H9 (cell line): ENCODE results near the gene C20orf96. TPM values are rescaled to one million over a fixed set of nuclear protein-coding genes. Genes with fewer than 3 reads are reported as not detected.

Experiments used
- DNase-seq: peaks from one replicate; pipeline ENCODE4 v3.0.0-alpha.2; 2017
- H2AFZ ChIP-seq: one replicate; pipeline ENCODE4 v1.6.1; 2013; ENCODE audit warnings: mild to moderate bottlenecking, low read length, control low read depth, moderate library complexity
- H2AK5ac ChIP-seq: 2 replicates; pipeline ENCODE4 v1.6.1; 2013; ENCODE audit warnings: low read length, control low read depth, mixed read lengths; ENCODE audit not compliant: insufficient read length
- H2BK120ac ChIP-seq: one replicate; pipeline ENCODE4 v1.6.1; 2013; ENCODE audit warnings: low read depth, mild to moderate bottlenecking, low read length, control low read depth, inconsistent platforms; ENCODE audit not compliant: poor library complexity, severe bottlenecking
- H2BK12ac ChIP-seq: 2 replicates; pipeline ENCODE4 v1.6.1; 2013; ENCODE audit warnings: low read length, control low read depth, mixed read lengths, low read depth; ENCODE audit not compliant: insufficient read length
- H2BK15ac ChIP-seq: 2 replicates; pipeline ENCODE4 v1.6.1; 2013; ENCODE audit warnings: low read depth, low read length, control low read depth
- H2BK20ac ChIP-seq: one replicate; pipeline ENCODE4 v1.6.1; 2013; ENCODE audit warnings: low read depth, mild to moderate bottlenecking, low read length, control low read depth, inconsistent platforms; ENCODE audit not compliant: poor library complexity, severe bottlenecking
- H2BK5ac ChIP-seq: 2 replicates; pipeline ENCODE4 v1.6.1; 2013; ENCODE audit warnings: low read length, control low read depth, mixed read lengths; ENCODE audit not compliant: insufficient read length
- H3K14ac ChIP-seq: 2 replicates; pipeline ENCODE4 v1.6.1; 2013; ENCODE audit warnings: low read length, control low read depth; ENCODE audit not compliant: insufficient read depth
- H3K18ac ChIP-seq: 2 replicates; pipeline ENCODE4 v1.6.1; 2013; ENCODE audit warnings: low read depth, mild to moderate bottlenecking, mixed read lengths, low read length, control low read depth; ENCODE audit not compliant: insufficient read length
- H3K23ac ChIP-seq: 2 replicates; pipeline ENCODE4 v1.6.1; 2013; ENCODE audit warnings: low read length, control low read depth, mixed read lengths, low read depth; ENCODE audit not compliant: insufficient read length
- H3K23me2 ChIP-seq: 2 replicates; pipeline ENCODE4 v1.6.1; 2013; ENCODE audit warnings: low read depth, mild to moderate bottlenecking, mixed read lengths, low read length, control low read depth; ENCODE audit not compliant: insufficient read length, poor library complexity, severe bottlenecking
- H3K27ac ChIP-seq: 2 replicates; pipeline ENCODE4 v1.5.1; 2013; ENCODE audit warnings: low read length, control low read depth, mixed read lengths, low read depth; ENCODE audit not compliant: insufficient read length
- H3K27me3 ChIP-seq: 2 replicates; pipeline ENCODE4 v1.6.1; 2013; ENCODE audit warnings: low read length, control low read depth, inconsistent platforms; ENCODE audit not compliant: insufficient read depth
- H3K4ac ChIP-seq: 2 replicates; pipeline ENCODE4 v1.6.1; 2013; ENCODE audit warnings: low read depth, mild to moderate bottlenecking, control low read depth, inconsistent platforms, low read length, moderate library complexity
- H3K4me1 ChIP-seq: 2 replicates; pipeline ENCODE4 v1.6.1; 2013; ENCODE audit warnings: low read length, control low read depth, inconsistent platforms; ENCODE audit not compliant: insufficient read depth
- H3K4me2 ChIP-seq: 2 replicates; pipeline ENCODE4 v1.6.1; 2013; ENCODE audit warnings: low read length, control low read depth, mixed read lengths; ENCODE audit not compliant: insufficient read length, insufficient read depth
- H3K56ac ChIP-seq: 2 replicates; pipeline ENCODE4 v1.6.1; 2013; ENCODE audit warnings: low read depth, mild to moderate bottlenecking, mixed read lengths, low read length, control low read depth; ENCODE audit not compliant: insufficient read length
- H3K79me1 ChIP-seq: 2 replicates; pipeline ENCODE4 v1.6.1; 2013; ENCODE audit warnings: low read depth, mild to moderate bottlenecking, moderate library complexity, low read length, control low read depth, inconsistent platforms; ENCODE audit not compliant: insufficient read depth, poor library complexity, severe bottlenecking
- H3K79me2 ChIP-seq: 2 replicates; pipeline ENCODE4 v1.6.1; 2013; ENCODE audit warnings: low read length, control low read depth, inconsistent platforms; ENCODE audit not compliant: insufficient read depth
- H3K9ac ChIP-seq: 2 replicates; pipeline ENCODE4 v1.6.1; 2013; ENCODE audit warnings: low read length, control low read depth, mixed read lengths; ENCODE audit not compliant: insufficient read length; ENCODE audit errors: extremely low read depth
- H3K9me3 ChIP-seq: one replicate; pipeline ENCODE4 v1.6.1; 2013; ENCODE audit warnings: low read depth, low read length, inconsistent platforms; ENCODE audit not compliant: control insufficient read depth
- H3T11ph ChIP-seq: one replicate; pipeline ENCODE4 v1.6.1; 2013; ENCODE audit warnings: mild to moderate bottlenecking, low read length, control low read depth, inconsistent platforms
- H4K20me1 ChIP-seq: one replicate; pipeline ENCODE4 v1.6.1; 2013; ENCODE audit not compliant: control insufficient read depth, insufficient read length, insufficient read depth
- H4K5ac ChIP-seq: 2 replicates; pipeline ENCODE4 v1.6.1; 2013; ENCODE audit warnings: low read depth, mild to moderate bottlenecking, mixed read lengths, low read length, control low read depth; ENCODE audit not compliant: insufficient read length
- H4K8ac ChIP-seq: replicated peaks from 2 replicates; pipeline ENCODE4 v1.6.1; 2013; ENCODE audit warnings: low read length, control low read depth, mixed read lengths, low read depth; ENCODE audit not compliant: insufficient read length
- H4K91ac ChIP-seq: 2 replicates; pipeline ENCODE4 v1.6.1; 2013; ENCODE audit warnings: low read depth, mild to moderate bottlenecking, moderate library complexity, mixed read lengths, low read length, control low read depth; ENCODE audit not compliant: insufficient read length
- H3K27ac Mint-ChIP-seq, 3 experiments: 2 replicates in 2 of 3; 3 replicates in 1 of 3; pipeline ENCODE4 v1.8.0; 2020 to 2021; ENCODE audit warnings: mixed read lengths in 3 of 3, mild to moderate bottlenecking in 1 of 3, moderate library complexity in 1 of 3
- H3K27me3 Mint-ChIP-seq: 2 replicates; pipeline ENCODE4 v1.8.0; 2021; ENCODE audit warnings: low read depth, mild to moderate bottlenecking, moderate library complexity, mixed read lengths
- H3K36me3 Mint-ChIP-seq, 3 experiments: 2 replicates in 2 of 3; 3 replicates in 1 of 3; pipeline ENCODE4 v1.8.0; 2020 to 2021; ENCODE audit warnings: low read depth in 3 of 3, mixed read lengths in 3 of 3; ENCODE audit not compliant: insufficient read depth in 1 of 3
- H3K4me1 Mint-ChIP-seq, 2 experiments: 2 replicates each; pipeline ENCODE4 v1.8.0; 2020; ENCODE audit warnings: mixed read lengths in 2 of 2
- H3K4me3 Mint-ChIP-seq, 2 experiments: 2 replicates in 1 of 2; 3 replicates in 1 of 2; pipeline ENCODE4 v1.8.0; 2020 to 2021; ENCODE audit warnings: mild to moderate bottlenecking in 2 of 2, mixed read lengths in 2 of 2, moderate library complexity in 1 of 2
- H3K9me3 Mint-ChIP-seq, 2 experiments: 2 replicates in 1 of 2; 3 replicates in 1 of 2; pipeline ENCODE4 v1.8.0; 2020; ENCODE audit warnings: mild to moderate bottlenecking in 2 of 2, mixed read lengths in 2 of 2, moderate library complexity in 1 of 2
- CTCF ChIP-seq: fragments of 200-600 bp; sonication (generic); conservative IDR thresholded peaks from 3 replicates; pipeline ENCODE4 v1.8.0; 2021; ENCODE audit warnings: antibody characterized with exemption, mild to moderate bottlenecking
- WGBS: extraction: QIAGEN DNeasy Blood & Tissue Kit; methylation state at CpG from one replicate; pipeline ENCODE4 v1.1.7; 2013; ENCODE audit warnings: missing lambda C conversion rate, low lambda C conversion rate, mixed read lengths; ENCODE audit not compliant: insufficient read length; ENCODE audit errors: extremely low coverage; 5-methylcytosine and 5-hydroxymethylcytosine counted together
- total RNA-seq: library from RNA; stranded (reverse); gene quantifications from 2 replicates; pipeline ENCODE4 v1.2.1, GENCODE V29; 2021

The C20orf96 gene
- total RNA-seq, 1 experiment from 2014 or later, result 14.5 TPM

- no peak overlapping the region for H3K18ac ChIP-seq
- no peak overlapping the region for H3K9ac ChIP-seq
- Mint-ChIP-seq H3K4me1 (peaks cover 5 to 7% of the 10 kb centered on the region in 2 experiments), H3K36me3 (peaks cover 38 to 61% (median 39%) of the 10 kb centered on the region in 3 experiments), H3K9me3 (peaks cover 2 to 6% of the 10 kb centered on the region in 2 experiments; a peak in 3 of 5 replicates), H3K4me3 (peak overlapping the region in 1 of 2 experiments; percentile 58; a peak in 3 of 5 replicates), H3K27ac (peak overlapping the region in 1 of 3 experiments; percentile 42; a peak in 2 of 7 replicates), H3K27me3 (no peaks in the 10 kb centered on the region; the same call in 1 of the 2 replicates)
- H3K4ac ChIP-seq, result no peak overlapping the region
- H3K23me2 ChIP-seq, result no peaks in the 10 kb centered on the region
- no peak overlapping the region for H3K23ac ChIP-seq
- peak overlapping the region; percentile 2 for H3K4me2 ChIP-seq
- H3T11ph ChIP-seq, result no peak overlapping the region
- no peak overlapping the region for H4K5ac ChIP-seq
- no peak overlapping the region for H3K14ac ChIP-seq
- no peaks in the 10 kb centered on the region for H3K79me2 ChIP-seq
- H2BK12ac ChIP-seq, result no peak overlapping the region
- no peak overlapping the region for H4K91ac ChIP-seq
- no peak overlapping the region for H3K27ac ChIP-seq
- no peak overlapping the region for H2BK20ac ChIP-seq
- 0 out of 2 replicates have a peak, but pooled peaks cover 4% of the 10 kb centered on the region for H3K4me1 ChIP-seq
- WGBS, result no CpG with 5 or more reads among the region's 5 CpGs
- no peak for DNase-seq
- H3K27me3 ChIP-seq, result no peaks in the 10 kb centered on the region
- no peak overlapping the region for H2BK120ac ChIP-seq
- no peaks in the 10 kb centered on the region for H3K79me1 ChIP-seq
- H4K8ac ChIP-seq, result no peak overlapping the region
- no peak overlapping the region for H2AFZ ChIP-seq
- no peak overlapping the region for H2BK15ac ChIP-seq
- no peak overlapping the region for H2AK5ac ChIP-seq
- H3K9me3 ChIP-seq, result no peaks in the 10 kb centered on the region
- H3K56ac ChIP-seq, result no peak overlapping the region
- TF ChIP-seq CTCF, result no peak
- H4K20me1 ChIP-seq, result no peaks in the 10 kb centered on the region
- H2BK5ac ChIP-seq, result no peak overlapping the region
Observed at GRCh38 chr20:278181-278580, 12.4 kb downstream of the C20orf96 start.
